HG02623 (cell line): Measurements from ENCODE around the gene LITAF.

Source experiments
- ATAC-seq: cut with Tn5 transposase; IDR thresholded peaks from one replicate; pipeline ENCODE4 v1.9.1; 2021; ENCODE audit warnings: moderate library complexity; ENCODE audit not compliant: unreplicated experiment

The LITAF gene

DNA sequence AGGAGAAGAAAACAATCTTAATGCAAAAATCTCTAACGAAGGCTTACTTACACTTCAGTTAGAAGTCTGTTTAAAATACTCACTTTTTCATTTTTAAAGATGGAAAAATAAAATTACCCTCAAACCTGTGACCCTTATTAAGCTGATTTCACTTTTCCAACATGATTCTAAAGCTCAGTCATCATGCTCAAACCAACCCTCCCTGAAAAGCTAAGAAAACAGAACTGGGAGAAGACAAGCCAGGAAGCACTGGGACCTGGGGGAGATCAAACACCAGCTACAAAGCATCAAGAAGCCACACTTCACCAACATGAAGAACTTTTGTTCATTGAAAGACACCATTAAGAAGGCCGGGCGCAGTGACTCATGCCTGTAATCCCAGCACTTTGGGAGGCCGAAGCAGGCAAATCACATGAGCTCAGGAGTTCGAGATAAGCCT is 88.8 kb downstream of the LITAF start:
- no peak for ATAC-seq
